ENCODE results near the gene PFKFB3. TPM values are rescaled to one million over a fixed set of nuclear protein-coding genes. Genes with fewer than 3 reads are reported as not detected.

Gene PFKFB3
- total and polyA plus RNA-seq, 4 donors = 24.9 to 54.8 (median 39.3) TPM

GRCh38 chr10:6230315-6230714, 27.6 kb downstream of the PFKFB3 start:
- Histone ChIP-seq H3K27me3 (ENCODE audit: control insufficient read depth, insufficient read depth, low read length) (no peaks in the 10 kb centered on the region), H3K27ac (ENCODE audit: low read depth, low read length) (no peak overlapping the region), H3K4me3 (ENCODE audit: low read depth, low read length) (no peak overlapping the region), H3K4me1 (ENCODE audit: control insufficient read depth, insufficient read depth, low read length) (peaks cover 18% of the 10 kb centered on the region), H3K9me3 (ENCODE audit: control insufficient read depth, insufficient read depth, low read length) (no peaks in the 10 kb centered on the region), H3K36me3 (ENCODE audit: control insufficient read depth, insufficient read depth, low read length) (peaks cover 85% of the 10 kb centered on the region)
- DNase-seq (ENCODE audit: low read depth in 4 of 6, low spot score in 6 of 6) = no peak
- WGBS (ENCODE audit: insufficient coverage) = 100% methylated on average over 1 of the region's 2 CpGs

- Histone ChIP-seq H3K4me3 (ENCODE audit: low read depth, low read length) (no peak overlapping the region), H3K36me3 (ENCODE audit: control insufficient read depth, insufficient read depth, low read length) (peaks cover 80% of the 10 kb centered on the region), H3K27ac (ENCODE audit: low read depth, low read length) (no peak overlapping the region), H3K9me3 (ENCODE audit: control insufficient read depth, insufficient read depth, low read length) (no peaks in the 10 kb centered on the region), H3K4me1 (ENCODE audit: control insufficient read depth, insufficient read depth, low read length) (peaks cover 18% of the 10 kb centered on the region), H3K27me3 (ENCODE audit: control insufficient read depth, insufficient read depth, low read length) (no peaks in the 10 kb centered on the region)
- 91% methylated on average over 12 of the region's 12 CpGs for WGBS (ENCODE audit: insufficient coverage)
- no peak for DNase-seq (ENCODE audit: low read depth in 4 of 6, low spot score in 6 of 6)
These were observed 28.4 kb downstream of the PFKFB3 start for GRCh38 chr10:6231146-6231545.

GRCh38 chr10:6231730-6232129, 29.0 kb downstream of the PFKFB3 start:
- H3K27me3 ChIP-seq (ENCODE audit: control insufficient read depth, insufficient read depth, low read length) = no peaks in the 10 kb centered on the region
- no peak for DNase-seq (ENCODE audit: low read depth in 4 of 6, low spot score in 6 of 6)
- no peak overlapping the region for H3K4me3 ChIP-seq (ENCODE audit: low read depth, low read length)
- peaks cover 80% of the 10 kb centered on the region for H3K36me3 ChIP-seq (ENCODE audit: control insufficient read depth, insufficient read depth, low read length)
- WGBS (ENCODE audit: insufficient coverage) = 88% methylated on average over 13 of the region's 13 CpGs
- no peak overlapping the region for H3K27ac ChIP-seq (ENCODE audit: low read depth, low read length)
- H3K9me3 ChIP-seq (ENCODE audit: control insufficient read depth, insufficient read depth, low read length) = no peaks in the 10 kb centered on the region
- H3K4me1 ChIP-seq (ENCODE audit: control insufficient read depth, insufficient read depth, low read length) = peaks cover 18% of the 10 kb centered on the region

- no peak for DNase-seq (ENCODE audit: low read depth in 4 of 6, low spot score in 6 of 6)
- Histone ChIP-seq H3K27me3 (ENCODE audit: control insufficient read depth, insufficient read depth, low read length) (no peaks in the 10 kb centered on the region), H3K4me3 (ENCODE audit: low read depth, low read length) (no peak overlapping the region), H3K9me3 (ENCODE audit: control insufficient read depth, insufficient read depth, low read length) (no peaks in the 10 kb centered on the region), H3K36me3 (ENCODE audit: control insufficient read depth, insufficient read depth, low read length) (peaks cover 81% of the 10 kb centered on the region), H3K27ac (ENCODE audit: low read depth, low read length) (no peak overlapping the region), H3K4me1 (ENCODE audit: control insufficient read depth, insufficient read depth, low read length) (peaks cover 18% of the 10 kb centered on the region)
- 95% methylated on average over 10 of the region's 15 CpGs for WGBS (ENCODE audit: insufficient coverage)
These were observed 29.6 kb downstream of the PFKFB3 start for GRCh38 chr10:6232225-6232807.

GRCh38 chr10:6232846-6233724, 30.4 kb downstream of the PFKFB3 start:
- Histone ChIP-seq H3K27ac (ENCODE audit: low read depth, low read length) (no peak overlapping the region), H3K4me3 (ENCODE audit: low read depth, low read length) (no peak overlapping the region), H3K9me3 (ENCODE audit: control insufficient read depth, insufficient read depth, low read length) (no peaks in the 10 kb centered on the region), H3K27me3 (ENCODE audit: control insufficient read depth, insufficient read depth, low read length) (no peaks in the 10 kb centered on the region), H3K36me3 (ENCODE audit: control insufficient read depth, insufficient read depth, low read length) (peaks cover 73% of the 10 kb centered on the region), H3K4me1 (ENCODE audit: control insufficient read depth, insufficient read depth, low read length) (peaks cover 18% of the 10 kb centered on the region)
- peak in 1 of 6 donors; percentile 46 for DNase-seq (ENCODE audit: low read depth in 4 of 6, low spot score in 6 of 6)
- WGBS (ENCODE audit: insufficient coverage) = 81% methylated on average over 26 of the region's 28 CpGs

GRCh38 chr10:6233725-6234277, 31.1 kb downstream of the PFKFB3 start:
- DNase-seq (ENCODE audit: low read depth in 4 of 6, low spot score in 6 of 6) = no peak
- 91% methylated on average over 9 of the region's 11 CpGs for WGBS (ENCODE audit: insufficient coverage)
- H3K9me3 ChIP-seq (ENCODE audit: control insufficient read depth, insufficient read depth, low read length) = no peaks in the 10 kb centered on the region
- H3K27me3 ChIP-seq (ENCODE audit: control insufficient read depth, insufficient read depth, low read length) = no peaks in the 10 kb centered on the region
- no peak overlapping the region for H3K4me3 ChIP-seq (ENCODE audit: low read depth, low read length)
- H3K4me1 ChIP-seq (ENCODE audit: control insufficient read depth, insufficient read depth, low read length) = peaks cover 18% of the 10 kb centered on the region
- no peak overlapping the region for H3K27ac ChIP-seq (ENCODE audit: low read depth, low read length)
- H3K36me3 ChIP-seq (ENCODE audit: control insufficient read depth, insufficient read depth, low read length) = peaks cover 66% of the 10 kb centered on the region

GRCh38 chr10:6234371-6234770, 31.6 kb downstream of the PFKFB3 start:
- WGBS (ENCODE audit: insufficient coverage) = 88% methylated on average over 7 of the region's 13 CpGs
- H3K9me3 ChIP-seq (ENCODE audit: control insufficient read depth, insufficient read depth, low read length) = no peaks in the 10 kb centered on the region
- DNase-seq (ENCODE audit: low read depth in 4 of 6, low spot score in 6 of 6) = no peak
- H3K27me3 ChIP-seq (ENCODE audit: control insufficient read depth, insufficient read depth, low read length) = no peaks in the 10 kb centered on the region
- H3K4me3 ChIP-seq (ENCODE audit: low read depth, low read length) = no peak overlapping the region
- peaks cover 60% of the 10 kb centered on the region for H3K36me3 ChIP-seq (ENCODE audit: control insufficient read depth, insufficient read depth, low read length)
- no peak overlapping the region for H3K27ac ChIP-seq (ENCODE audit: low read depth, low read length)
- peaks cover 18% of the 10 kb centered on the region for H3K4me1 ChIP-seq (ENCODE audit: control insufficient read depth, insufficient read depth, low read length)

GRCh38 chr10:6236349-6237198, 33.8 kb downstream of the PFKFB3 start:
- Histone ChIP-seq H3K4me1 (ENCODE audit: control insufficient read depth, insufficient read depth, low read length) (peaks cover 14% of the 10 kb centered on the region), H3K27me3 (ENCODE audit: control insufficient read depth, insufficient read depth, low read length) (no peaks in the 10 kb centered on the region), H3K36me3 (ENCODE audit: control insufficient read depth, insufficient read depth, low read length) (peaks cover 44% of the 10 kb centered on the region), H3K4me3 (ENCODE audit: low read depth, low read length) (no peak overlapping the region), H3K9me3 (ENCODE audit: control insufficient read depth, insufficient read depth, low read length) (no peaks in the 10 kb centered on the region), H3K27ac (ENCODE audit: low read depth, low read length) (no peak overlapping the region)
- no peak for DNase-seq (ENCODE audit: low read depth in 4 of 6, low spot score in 6 of 6)
- 84% methylated on average over 33 of the region's 38 CpGs for WGBS (ENCODE audit: insufficient coverage)

GRCh38 chr10:6237199-6237530, 34.4 kb downstream of the PFKFB3 start:
- Histone ChIP-seq H3K4me1 (ENCODE audit: control insufficient read depth, insufficient read depth, low read length) (peaks cover 8% of the 10 kb centered on the region), H3K27ac (ENCODE audit: low read depth, low read length) (no peak overlapping the region), H3K4me3 (ENCODE audit: low read depth, low read length) (no peak overlapping the region), H3K9me3 (ENCODE audit: control insufficient read depth, insufficient read depth, low read length) (no peaks in the 10 kb centered on the region), H3K36me3 (ENCODE audit: control insufficient read depth, insufficient read depth, low read length) (peaks cover 38% of the 10 kb centered on the region), H3K27me3 (ENCODE audit: control insufficient read depth, insufficient read depth, low read length) (no peaks in the 10 kb centered on the region)
- DNase-seq (ENCODE audit: low read depth in 4 of 6, low spot score in 6 of 6) = no peak
- WGBS (ENCODE audit: insufficient coverage) = 88% methylated on average over 7 of the region's 9 CpGs

Measured in spinal cord (tissue), 10 donors.